Measurements from ENCODE around the gene FAM20B. TPM values are rescaled to one million over a fixed set of nuclear protein-coding genes. Genes with fewer than 3 reads are reported as not detected.

FAM20B gene
- total and polyA plus RNA-seq, 2 of the 13 experiments (the other 11 are each of a cell fraction or from before 2014, with no cell fraction given) = 13.8 to 26.9 TPM

- TF ChIP-seq ZNF160 (CRISPR knock-in tag; IDR thresholded peaks at IDR 0.05) (no peak), KDM5B (CRISPR knock-in tag; IDR thresholded peaks at IDR 0.05; ENCODE audit: borderline replicate concordance) (no peak; the same call in 1 of the 2 replicates), ZNF549 (CRISPR knock-in tag; IDR thresholded peaks at IDR 0.05) (no peak), SIX1 (CRISPR knock-in tag; IDR thresholded peaks at IDR 0.05; ENCODE audit: borderline replicate concordance) (no peak), ZNF230 (CRISPR knock-in tag; IDR thresholded peaks at IDR 0.05) (no peak; the same call in 1 of the 2 replicates), ZNF318 (CRISPR knock-in tag; IDR thresholded peaks at IDR 0.05) (no peak), BRCA1 (CRISPR knock-in tag; IDR thresholded peaks at IDR 0.05) (no peak), TARDBP (CRISPR knock-in tag; IDR thresholded peaks at IDR 0.05) (peak; percentile 59; the same call in 1 of the 2 replicates), RFX1 (IDR thresholded peaks at IDR 0.05) (no peak), NFRKB (IDR thresholded peaks at IDR 0.05) (no peak), ZIK1 (CRISPR knock-in tag; IDR thresholded peaks at IDR 0.05; ENCODE audit: borderline replicate concordance, low read depth) (no peak), ZSCAN9 (CRISPR knock-in tag; IDR thresholded peaks at IDR 0.05; ENCODE audit: borderline replicate concordance) (peak; percentile 43; the same call in 1 of the 2 replicates), PTBP1 (IDR thresholded peaks at IDR 0.05; ENCODE audit: low read depth, low read length, poor library complexity, severe bottlenecking) (no peak), SNAPC5 (CRISPR knock-in tag; IDR thresholded peaks at IDR 0.05; ENCODE audit: borderline replicate concordance) (no peak), IKZF4 (CRISPR knock-in tag; IDR thresholded peaks at IDR 0.05; ENCODE audit: borderline replicate concordance, low read depth, not compliant biosample characterization) (peak; percentile 64)
- TF ChIP-seq, protein P1, sequence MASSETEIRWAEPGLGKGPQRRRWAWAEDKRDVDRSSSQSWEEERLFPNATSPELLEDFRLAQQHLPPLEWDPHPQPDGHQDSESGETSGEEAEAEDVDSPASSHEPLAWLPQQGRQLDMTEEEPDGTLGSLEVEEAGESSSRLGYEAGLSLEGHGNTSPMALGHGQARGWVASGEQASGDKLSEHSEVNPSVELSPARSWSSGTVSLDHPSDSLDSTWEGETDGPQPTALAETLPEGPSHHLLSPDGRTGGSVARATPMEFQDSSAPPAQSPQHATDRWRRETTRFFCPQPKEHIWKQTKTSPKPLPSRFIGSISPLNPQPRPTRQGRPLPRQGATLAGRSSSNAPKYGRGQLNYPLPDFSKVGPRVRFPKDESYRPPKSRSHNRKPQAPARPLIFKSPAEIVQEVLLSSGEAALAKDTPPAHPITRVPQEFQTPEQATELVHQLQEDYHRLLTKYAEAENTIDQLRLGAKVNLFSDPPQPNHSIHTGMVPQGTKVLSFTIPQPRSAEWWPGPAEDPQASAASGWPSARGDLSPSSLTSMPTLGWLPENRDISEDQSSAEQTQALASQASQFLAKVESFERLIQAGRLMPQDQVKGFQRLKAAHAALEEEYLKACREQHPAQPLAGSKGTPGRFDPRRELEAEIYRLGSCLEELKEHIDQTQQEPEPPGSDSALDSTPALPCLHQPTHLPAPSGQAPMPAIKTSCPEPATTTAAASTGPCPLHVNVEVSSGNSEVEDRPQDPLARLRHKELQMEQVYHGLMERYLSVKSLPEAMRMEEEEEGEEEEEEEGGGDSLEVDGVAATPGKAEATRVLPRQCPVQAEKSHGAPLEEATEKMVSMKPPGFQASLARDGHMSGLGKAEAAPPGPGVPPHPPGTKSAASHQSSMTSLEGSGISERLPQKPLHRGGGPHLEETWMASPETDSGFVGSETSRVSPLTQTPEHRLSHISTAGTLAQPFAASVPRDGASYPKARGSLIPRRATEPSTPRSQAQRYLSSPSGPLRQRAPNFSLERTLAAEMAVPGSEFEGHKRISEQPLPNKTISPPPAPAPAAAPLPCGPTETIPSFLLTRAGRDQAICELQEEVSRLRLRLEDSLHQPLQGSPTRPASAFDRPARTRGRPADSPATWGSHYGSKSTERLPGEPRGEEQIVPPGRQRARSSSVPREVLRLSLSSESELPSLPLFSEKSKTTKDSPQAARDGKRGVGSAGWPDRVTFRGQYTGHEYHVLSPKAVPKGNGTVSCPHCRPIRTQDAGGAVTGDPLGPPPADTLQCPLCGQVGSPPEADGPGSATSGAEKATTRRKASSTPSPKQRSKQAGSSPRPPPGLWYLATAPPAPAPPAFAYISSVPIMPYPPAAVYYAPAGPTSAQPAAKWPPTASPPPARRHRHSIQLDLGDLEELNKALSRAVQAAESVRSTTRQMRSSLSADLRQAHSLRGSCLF (CRISPR knock-in tag; IDR thresholded peaks at IDR 0.05; ENCODE audit: borderline replicate concordance) = no peak
These were observed 22.9 kb upstream of the FAM20B start (continued) for GRCh38 chr1:179002552-179003345.
